IMR-90 (cell line): ENCODE measurements around the gene RAB28. TPM values are rescaled to one million over a fixed set of nuclear protein-coding genes. Genes with fewer than 3 reads are reported as not detected.

ENCODE experiments used
- ATAC-seq: fragments of 200-7000 bp; cut with Tn5 transposase; 2 replicates; pipeline ENCODE4 v1.9.1; 2020; ENCODE audit warnings: low read depth, mild to moderate bottlenecking, moderate library complexity
- BruUV-seq: library from RNA; stranded (reverse); fragments of 400-500 nt; replicated peaks from 2 replicates; lab custom pipeline; 2021; lab: Mats Ljungman, UMichigan
- CTCF ChIA-PET: fragments of 300-600 bp; formaldehyde crosslinking; extraction: SDS; loops from one replicate; lab custom pipeline; 2021; ENCODE audit warnings: antibody characterized with exemption; lab: Yijun Ruan, JAX
- POLR2A ChIA-PET: fragments of 300-600 bp; sonication (Branson Sonifier 250); formaldehyde crosslinking; loops from one replicate; lab custom pipeline; 2022; ENCODE audit warnings: antibody characterized with exemption; ENCODE audit not compliant: unreplicated experiment; lab: Charles Lee
- DNase-seq: peaks from one replicate; pipeline ENCODE4 v3.0.0; 2013
- H2AFZ ChIP-seq: replicated peaks from 2 replicates; pipeline ENCODE3; 2013; ENCODE audit warnings: low read length, mild to moderate bottlenecking; ENCODE audit not compliant: poor library complexity
- H2AK5ac ChIP-seq: 2 replicates; pipeline ENCODE4 v1.6.1; 2013; ENCODE audit warnings: low read depth, low read length, inconsistent platforms
- H2AK9ac ChIP-seq: replicated peaks from 2 replicates; pipeline ENCODE3; 2013; ENCODE audit warnings: mild to moderate bottlenecking, low read depth, low read length, moderate library complexity; ENCODE audit not compliant: poor library complexity
- H2BK120ac ChIP-seq: 2 replicates; pipeline ENCODE4 v1.6.1; 2013; ENCODE audit warnings: low read depth, low read length, inconsistent platforms
- H2BK15ac ChIP-seq: 3 replicates; pipeline ENCODE4 v1.6.1; 2013; ENCODE audit warnings: low read depth, low read length, inconsistent platforms
- H2BK20ac ChIP-seq: 2 replicates; pipeline ENCODE4 v1.6.1; 2013; ENCODE audit warnings: low read depth, mild to moderate bottlenecking, inconsistent platforms, low read length, moderate library complexity
- H2BK5ac ChIP-seq: 2 replicates; pipeline ENCODE4 v1.6.1; 2013; ENCODE audit warnings: mild to moderate bottlenecking, low read depth, low read length, inconsistent platforms; ENCODE audit not compliant: poor library complexity, severe bottlenecking
- H3K14ac ChIP-seq: replicated peaks from 2 replicates; pipeline ENCODE4 v1.6.1; 2013; ENCODE audit warnings: low read depth, low read length, inconsistent platforms
- H3K18ac ChIP-seq: 2 replicates; pipeline ENCODE4 v1.6.1; 2013; ENCODE audit warnings: low read depth, low read length, control low read depth
- H3K23ac ChIP-seq: 2 replicates; pipeline ENCODE4 v1.6.1; 2013; ENCODE audit warnings: low read depth, low read length, inconsistent platforms
- H3K27ac ChIP-seq: 2 replicates; pipeline ENCODE4 v1.5.1; 2013; ENCODE audit warnings: mild to moderate bottlenecking, control low read depth, low read length; ENCODE audit not compliant: insufficient read depth
- H3K27me3 ChIP-seq: 2 replicates; pipeline ENCODE4 v1.6.1; 2013; ENCODE audit warnings: low read length; ENCODE audit not compliant: control insufficient read depth, insufficient read depth
- H3K36me3 ChIP-seq: 2 replicates; pipeline ENCODE4 v1.6.1; 2013; ENCODE audit warnings: low read length, mixed read lengths; ENCODE audit not compliant: control insufficient read depth, insufficient read depth
- H3K4ac ChIP-seq: 2 replicates; pipeline ENCODE4 v1.6.1; 2013; ENCODE audit warnings: low read depth, low read length, inconsistent platforms
- H3K4me1 ChIP-seq: 2 replicates; pipeline ENCODE4 v1.6.1; 2013; ENCODE audit warnings: low read length, mixed read lengths; ENCODE audit not compliant: control insufficient read depth, insufficient read depth
- H3K4me2 ChIP-seq: 2 replicates; pipeline ENCODE4 v1.6.1; 2013; ENCODE audit warnings: low read depth, mild to moderate bottlenecking, control low read depth, low read length, moderate library complexity
- H3K4me3 ChIP-seq: 2 replicates; pipeline ENCODE4 v1.5.1; 2013; ENCODE audit warnings: low read depth, mild to moderate bottlenecking, control low read depth, low read length, moderate library complexity; ENCODE audit not compliant: insufficient read depth
- H3K56ac ChIP-seq: 2 replicates; pipeline ENCODE4 v1.6.1; 2013; ENCODE audit warnings: low read length, inconsistent platforms; ENCODE audit not compliant: insufficient read depth; ENCODE audit errors: extremely low read depth
- H3K79me1 ChIP-seq, 2 experiments: 2 replicates each; pipeline ENCODE4 v1.6.1; 2013; ENCODE audit warnings: low read length in 2 of 2, inconsistent platforms in 1 of 2, low read depth in 1 of 2
- H3K9ac ChIP-seq: 2 replicates; pipeline ENCODE4 v1.6.1; 2013; ENCODE audit warnings: low read depth, low read length, control low read depth
- H3K9me1 ChIP-seq: 2 replicates; pipeline ENCODE4 v1.6.1; 2013; ENCODE audit warnings: low read length, inconsistent platforms; ENCODE audit not compliant: insufficient read depth
- H3K9me3 ChIP-seq: 2 replicates; pipeline ENCODE4 v1.6.1; 2013; ENCODE audit warnings: low read length; ENCODE audit not compliant: control insufficient read depth, insufficient read depth
- H4K20me1 ChIP-seq: 2 replicates; pipeline ENCODE4 v1.6.1; 2013; ENCODE audit warnings: low read length, inconsistent platforms; ENCODE audit not compliant: insufficient read depth
- H4K5ac ChIP-seq: 2 replicates; pipeline ENCODE4 v1.6.1; 2013; ENCODE audit warnings: mild to moderate bottlenecking, low read depth, low read length, control low read depth
- H4K8ac ChIP-seq, 2 experiments: 2 replicates each; pipeline ENCODE4 v1.6.1; 2013; ENCODE audit warnings: low read depth in 2 of 2, low read length in 2 of 2, control low read depth in 1 of 2, inconsistent platforms in 1 of 2
- H4K91ac ChIP-seq: 2 replicates; pipeline ENCODE4 v1.6.1; 2013; ENCODE audit warnings: low read depth, low read length, inconsistent platforms; ENCODE audit not compliant: insufficient read depth
- CHD1 ChIP-seq: IDR thresholded peaks from 2 replicates; pipeline ENCODE4 v1.6.1; 2012; ENCODE audit warnings: low read depth, low read length, improper control_type of control experiment
- ELK1 ChIP-seq: fragments of 150-350 bp; IDR thresholded peaks from 2 replicates; pipeline ENCODE4 v1.6.1; 2016; ENCODE audit warnings: low read depth, mild to moderate bottlenecking, low read length, moderate library complexity, borderline replicate concordance
- FOS ChIP-seq: fragments of 150-350 bp; IDR thresholded peaks from 2 replicates; pipeline ENCODE4 v1.6.1; 2016; ENCODE audit warnings: low read depth, low read length
- MAFK ChIP-seq: IDR thresholded peaks from 2 replicates; pipeline ENCODE4 v1.6.1; 2012; ENCODE audit warnings: low read depth, low read length, improper control_type of control experiment
- RCOR1 ChIP-seq: IDR thresholded peaks from 2 replicates; pipeline ENCODE4 v1.6.1; 2012; ENCODE audit warnings: mild to moderate bottlenecking, low read length, improper control_type of control experiment; ENCODE audit not compliant: insufficient replicate concordance
- USF2 ChIP-seq: fragments of 150-350 bp; IDR thresholded peaks from 2 replicates; pipeline ENCODE4 v1.6.1; 2017; ENCODE audit warnings: mild to moderate bottlenecking, antibody characterized with exemption, low read length, low read depth
- WGBS, 2 experiments: methylation state at CpG; one replicate each; pipeline versions ENCODE4 v1.1.5 to v1.1.7; 2013; ENCODE audit warnings: missing lambda C conversion rate in 2 of 2; ENCODE audit not compliant: insufficient read length in 1 of 2; ENCODE audit errors: extremely low coverage in 2 of 2; 5-methylcytosine and 5-hydroxymethylcytosine counted together
- dilution Hi-C: fragments of 300-500 bp; cut with HindIII; formaldehyde crosslinking; loops from one replicate; pipeline ENCODE4 v1.14.3; 2018; ENCODE audit warnings: low sequenced_read_pairs; ENCODE audit not compliant: unreplicated experiment
- in situ Hi-C: fragments of 300-500 bp; cut with MboI; formaldehyde crosslinking; loops from 3 replicates; pipeline ENCODE4 v1.14.3; 2019; ENCODE audit warnings: low sequenced_read_pairs, inconsistent platforms, mixed read lengths
- intact Hi-C: fragments of 100-400 bp; cut with micrococcal nuclease; formaldehyde crosslinking; loops from 2 replicates; pipeline ENCODE4 v1.10.0; 2022
- polyA plus RNA-seq, 3 experiments: library from polyadenylated mRNA; depleted of rRNA; stranded (reverse); fragments of >200 nt; gene quantifications; 2 replicates each; pipeline ENCODE4 v1.2.3, GENCODE V29; 2012; ENCODE audit warnings: low replicate concordance in 1 of 3
- total RNA-seq: library from RNA; depleted of rRNA; stranded (reverse); fragments of >200 nt; gene quantifications from 2 replicates; pipeline ENCODE4 v1.2.3, GENCODE V29; 2012

RAB28 gene
- total and polyA plus RNA-seq, 2 of the 4 experiments (the other 2 are of a cell fraction): 7.5 to 10.8 TPM

DNA sequence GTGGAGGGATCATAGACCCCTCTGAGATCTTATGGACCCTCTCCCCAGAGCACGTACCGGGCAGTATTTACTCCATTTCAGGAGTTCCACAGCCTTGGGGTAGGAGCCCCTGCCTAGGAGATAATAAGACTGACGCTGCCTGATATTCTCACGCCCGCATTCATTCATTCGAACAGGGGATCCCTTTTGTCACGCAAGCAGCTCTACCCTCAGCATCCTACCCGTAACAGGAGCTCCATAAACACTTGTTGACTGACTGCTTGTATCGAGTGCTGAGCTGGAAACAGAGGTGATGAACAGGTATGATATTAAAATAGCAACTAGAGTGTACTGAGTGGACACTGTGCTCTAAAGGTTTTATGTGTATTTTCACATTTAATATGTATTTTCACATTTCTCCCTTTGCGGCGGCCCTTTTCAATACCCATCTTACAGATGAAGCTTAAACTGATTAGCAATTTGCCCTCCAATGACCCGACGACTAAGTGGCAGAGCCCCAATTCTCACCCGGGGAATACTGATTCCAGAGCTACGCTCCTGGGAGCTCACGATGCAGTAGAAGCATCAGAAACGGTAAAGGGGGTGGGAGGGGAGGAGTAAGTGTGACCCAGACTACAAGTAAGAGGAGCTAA is 888 bp downstream of the RAB28 start:
- H2BK120ac ChIP-seq: no peak overlapping the region
- H4K91ac ChIP-seq: no peak overlapping the region
- no peaks in the 10 kb centered on the region for H3K9me1 ChIP-seq
- H4K5ac ChIP-seq: no peak overlapping the region
- H3K14ac ChIP-seq: peak overlapping the region; percentile 0; the same call in 1 of the 2 replicates
- ChIA-PET CTCF (interaction anchor here (1.2 kb wide), 1 partner anchor 58 kb away, joined by 3 read pairs; no protein-coding TSS in a partner anchor), POLR2A (interaction anchor here (0.8 to 0.9 kb wide), 2 partner anchors 19 to 70 kb away, joined by 3 read pairs; no protein-coding TSS in a partner anchor)
- ATAC-seq (no peak), DNase-seq (peak; percentile 32)
- TF ChIP-seq ELK1 (no peak), MAFK (no peak), CHD1 (no peak), FOS (no peak), RCOR1 (peak; percentile 6), USF2 (no peak)
- H2AFZ ChIP-seq: peak overlapping the region; percentile 89
- dilution Hi-C loops (no loop called here), in situ Hi-C loops (no loop called here), intact Hi-C loops (no loop called here)
- H4K20me1 ChIP-seq: peaks cover 9% of the 10 kb centered on the region; the same call in 1 of the 2 replicates
- 0% methylated on average over 6 of the region's 17 CpGs; no CpG with 5 or more reads in 1 of the 2 experiments for WGBS, 2 experiments
- H2AK5ac ChIP-seq: peak overlapping the region; percentile 7; the same call in 1 of the 2 replicates
- no peaks in the 10 kb centered on the region for H3K36me3 ChIP-seq
- H3K4me3 ChIP-seq: peak overlapping the region; percentile 84
- H3K4ac ChIP-seq: 0 out of 2 replicates have a peak overlapping the region, but pooled peaks have one; percentile 1
- H4K8ac ChIP-seq: 0 out of 4 replicates have a peak overlapping the region, but pooled peaks of 1 of the 2 experiments have one; percentile 0
- no peaks in the 10 kb centered on the region for H3K9me3 ChIP-seq
- BruUV-seq: TSS peak; percentile 22
- peaks cover 0 to 15% of the 10 kb centered on the region in 2 experiments; a peak in 3 of 4 replicates for H3K79me1 ChIP-seq
- no peak overlapping the region for H3K56ac ChIP-seq
- peak overlapping the region; percentile 58; the same call in 1 of the 2 replicates for H3K23ac ChIP-seq
- no peaks in the 10 kb centered on the region for H3K4me1 ChIP-seq
- no peak overlapping the region for H2BK5ac ChIP-seq
- peak overlapping the region; percentile 79 for H3K9ac ChIP-seq
- peak overlapping the region; percentile 33 for H2AK9ac ChIP-seq
- peak overlapping the region; percentile 97 for H3K4me2 ChIP-seq
- H2BK20ac ChIP-seq: no peak overlapping the region
- no peak overlapping the region for H3K18ac ChIP-seq
- no peak overlapping the region for H2BK15ac ChIP-seq
- H3K27ac ChIP-seq: peak overlapping the region; percentile 68
- H3K27me3 ChIP-seq: no peaks in the 10 kb centered on the region; the same call in 1 of the 2 replicates
